ENCODE measurements around the gene ANO9.

GRCh38 chr11:445765-446588 is 4.2 kb upstream of the ANO9 start:
- TF ChIP-seq EZH2 (IDR thresholded peaks at IDR 0.05) = no peak
- TF ChIP-seq, protein P1, sequence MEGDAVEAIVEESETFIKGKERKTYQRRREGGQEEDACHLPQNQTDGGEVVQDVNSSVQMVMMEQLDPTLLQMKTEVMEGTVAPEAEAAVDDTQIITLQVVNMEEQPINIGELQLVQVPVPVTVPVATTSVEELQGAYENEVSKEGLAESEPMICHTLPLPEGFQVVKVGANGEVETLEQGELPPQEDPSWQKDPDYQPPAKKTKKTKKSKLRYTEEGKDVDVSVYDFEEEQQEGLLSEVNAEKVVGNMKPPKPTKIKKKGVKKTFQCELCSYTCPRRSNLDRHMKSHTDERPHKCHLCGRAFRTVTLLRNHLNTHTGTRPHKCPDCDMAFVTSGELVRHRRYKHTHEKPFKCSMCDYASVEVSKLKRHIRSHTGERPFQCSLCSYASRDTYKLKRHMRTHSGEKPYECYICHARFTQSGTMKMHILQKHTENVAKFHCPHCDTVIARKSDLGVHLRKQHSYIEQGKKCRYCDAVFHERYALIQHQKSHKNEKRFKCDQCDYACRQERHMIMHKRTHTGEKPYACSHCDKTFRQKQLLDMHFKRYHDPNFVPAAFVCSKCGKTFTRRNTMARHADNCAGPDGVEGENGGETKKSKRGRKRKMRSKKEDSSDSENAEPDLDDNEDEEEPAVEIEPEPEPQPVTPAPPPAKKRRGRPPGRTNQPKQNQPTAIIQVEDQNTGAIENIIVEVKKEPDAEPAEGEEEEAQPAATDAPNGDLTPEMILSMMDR (IDR thresholded peaks at IDR 0.05) = no peak
- no peak for TF ChIP-seq EZH2phosphoT487 (IDR thresholded peaks at IDR 0.05)
